ENCODE data around the gene DLX2.

- TF ChIP-seq CSDC2 (CRISPR knock-in tag; IDR thresholded peaks at IDR 0.05) (no peak), PATZ1 (CRISPR knock-in tag; IDR thresholded peaks at IDR 0.05; ENCODE audit: borderline replicate concordance) (no peak), BACH2 (CRISPR knock-in tag; IDR thresholded peaks at IDR 0.05; ENCODE audit: borderline replicate concordance) (no peak), SNAI2 (CRISPR knock-in tag; IDR thresholded peaks at IDR 0.05) (no peak), ZC3H10 (CRISPR knock-in tag; IDR thresholded peaks at IDR 0.05) (no peak), PPARA (CRISPR knock-in tag; IDR thresholded peaks at IDR 0.05; ENCODE audit: borderline replicate concordance) (no peak), ARNTL (CRISPR knock-in tag; IDR thresholded peaks at IDR 0.05; ENCODE audit: borderline replicate concordance, low read depth) (no peak), TOX (CRISPR knock-in tag; IDR thresholded peaks at IDR 0.05; ENCODE audit: borderline replicate concordance) (no peak), ZNF565 (CRISPR knock-in tag; conservative IDR thresholded peaks at IDR 0.05; ENCODE audit: low read depth) (no peak), GLIS3 (CRISPR knock-in tag; IDR thresholded peaks at IDR 0.05) (no peak)
These were observed 32.7 kb upstream of the DLX2 start for GRCh38 chr2:172135446-172135845.
